NT2/D1 (cell line): ENCODE results near the gene PGK1.
"Not testable (repeated sequence)": the region's sequence is repeated elsewhere in the genome, so short reads cannot be mapped to it uniquely, and the experiment has no call there.

ENCODE experiments used
- DNase-seq: peaks from one replicate; pipeline ENCODE4 v3.0.0-alpha.2; 2011; ENCODE audit warnings: low read depth, low spot score
- H3K27me3 ChIP-seq: 2 replicates; pipeline ENCODE4 v1.6.0; 2011; ENCODE audit warnings: mild to moderate bottlenecking; ENCODE audit not compliant: insufficient read length, insufficient read depth
- H3K36me3 ChIP-seq: 2 replicates; pipeline ENCODE4 v1.6.1; 2011; ENCODE audit warnings: mild to moderate bottlenecking, low read length, mixed read lengths; ENCODE audit not compliant: insufficient read depth, insufficient read length
- H3K4me1 ChIP-seq: 2 replicates; pipeline ENCODE4 v1.5.1; 2011; ENCODE audit not compliant: insufficient read depth, insufficient read length
- H3K4me3 ChIP-seq: 2 replicates; pipeline ENCODE4 v1.5.1; 2011; ENCODE audit warnings: low read depth; ENCODE audit not compliant: insufficient read length
- H3K9ac ChIP-seq: 2 replicates; pipeline ENCODE4 v1.6.0; 2011; ENCODE audit warnings: low read depth; ENCODE audit not compliant: insufficient read length
- H3K9me3 ChIP-seq: 2 replicates; pipeline ENCODE4 v1.5.1; 2011; ENCODE audit warnings: mild to moderate bottlenecking, low read length; ENCODE audit not compliant: insufficient read depth
- SUZ12 ChIP-seq: IDR thresholded peaks from 2 replicates; pipeline ENCODE4 v1.6.1; 2011; ENCODE audit not compliant: insufficient read length, insufficient read depth; ENCODE audit errors: extremely low read depth
- YY1 ChIP-seq: IDR thresholded peaks from 2 replicates; pipeline ENCODE4 v1.6.1; 2011; ENCODE audit not compliant: insufficient read length, insufficient read depth
- ZNF274 ChIP-seq: IDR thresholded peaks from 2 replicates; pipeline ENCODE4 v1.6.1; 2011; ENCODE audit warnings: mild to moderate bottlenecking, low read depth, low read length

The PGK1 gene

GRCh38 chrX:78118628-78119027 is 14.6 kb downstream of the PGK1 start:
- no peaks in the 10 kb centered on the region for H3K27me3 ChIP-seq
- no peak overlapping the region for H3K9ac ChIP-seq
- TF ChIP-seq ZNF274 (no peak), SUZ12 (no peak), YY1 (no peak)
- no peak overlapping the region for H3K4me3 ChIP-seq
- peaks cover 99% of the 10 kb centered on the region for H3K36me3 ChIP-seq
- no peak for DNase-seq
- H3K9me3 ChIP-seq: no peaks in the 10 kb centered on the region
- no peaks in the 10 kb centered on the region for H3K4me1 ChIP-seq

GRCh38 chrX:78119521-78120227 is 15.6 kb downstream of the PGK1 start:
- Histone ChIP-seq H3K4me3 (no peak overlapping the region), H3K9me3 (no peaks in the 10 kb centered on the region), H3K27me3 (no peaks in the 10 kb centered on the region), H3K36me3 (peaks cover 99% of the 10 kb centered on the region), H3K9ac (no peak overlapping the region), H3K4me1 (no peaks in the 10 kb centered on the region)
- no peak for TF ChIP-seq ZNF274
- no peak for TF ChIP-seq YY1
- TF ChIP-seq SUZ12: no peak
- DNase-seq: no peak

GRCh38 chrX:78123190-78123589 is 19.1 kb downstream of the PGK1 start:
- no peaks in the 10 kb centered on the region for H3K27me3 ChIP-seq
- DNase-seq: no peak
- H3K4me1 ChIP-seq: no peaks in the 10 kb centered on the region
- no peak overlapping the region for H3K4me3 ChIP-seq
- peaks cover 98% of the 10 kb centered on the region for H3K36me3 ChIP-seq
- no peaks in the 10 kb centered on the region for H3K9me3 ChIP-seq
- no peak overlapping the region for H3K9ac ChIP-seq
- no peak for TF ChIP-seq YY1
- no peak for TF ChIP-seq ZNF274
- no peak for TF ChIP-seq SUZ12

GRCh38 chrX:78124307-78124706 is 20.3 kb downstream of the PGK1 start:
- Histone ChIP-seq H3K9ac (no peak overlapping the region), H3K27me3 (no peaks in the 10 kb centered on the region), H3K4me1 (no peaks in the 10 kb centered on the region), H3K36me3 (peaks cover 94% of the 10 kb centered on the region), H3K4me3 (no peak overlapping the region), H3K9me3 (no peaks in the 10 kb centered on the region)
- TF ChIP-seq ZNF274 (no peak), SUZ12 (no peak), YY1 (no peak)
- no peak for DNase-seq

GRCh38 chrX:78125148-78125547 is 21.1 kb downstream of the PGK1 start:
- Histone ChIP-seq H3K9me3 (no peaks in the 10 kb centered on the region), H3K4me1 (no peaks in the 10 kb centered on the region), H3K4me3 (no peak overlapping the region), H3K9ac (no peak overlapping the region), H3K36me3 (peaks cover 93% of the 10 kb centered on the region), H3K27me3 (no peaks in the 10 kb centered on the region)
- no peak for TF ChIP-seq YY1
- no peak for TF ChIP-seq SUZ12
- TF ChIP-seq ZNF274: no peak
- no peak for DNase-seq

- H3K27me3 ChIP-seq, H3K9ac ChIP-seq, H3K9me3 ChIP-seq, H3K4me1 ChIP-seq, H3K4me3 ChIP-seq, DNase-seq: not testable (repeated sequence)
- peaks cover 89% of the 10 kb centered on the region for H3K36me3 ChIP-seq
Observed at GRCh38 chrX:78125781-78126180, 21.7 kb downstream of the PGK1 start.

- Histone ChIP-seq H3K4me3 (no peak overlapping the region), H3K4me1 (no peaks in the 10 kb centered on the region), H3K36me3 (peaks cover 71% of the 10 kb centered on the region), H3K9me3 (no peaks in the 10 kb centered on the region), H3K9ac (no peak overlapping the region), H3K27me3 (no peaks in the 10 kb centered on the region)
- DNase-seq: no peak
- TF ChIP-seq YY1 (no peak), ZNF274 (no peak), SUZ12 (no peak)
Observed at GRCh38 chrX:78129714-78130113, 25.7 kb downstream of the PGK1 start.

GRCh38 chrX:78130396-78130795 is 26.3 kb downstream of the PGK1 start:
- no peak overlapping the region for H3K4me3 ChIP-seq
- no peak overlapping the region for H3K9ac ChIP-seq
- TF ChIP-seq ZNF274 (no peak), SUZ12 (no peak), YY1 (no peak)
- no peaks in the 10 kb centered on the region for H3K4me1 ChIP-seq
- peaks cover 66% of the 10 kb centered on the region for H3K36me3 ChIP-seq
- no peaks in the 10 kb centered on the region for H3K27me3 ChIP-seq
- no peaks in the 10 kb centered on the region for H3K9me3 ChIP-seq
- no peak for DNase-seq
